ENCODE data around the gene CIAO2B.

DNA sequence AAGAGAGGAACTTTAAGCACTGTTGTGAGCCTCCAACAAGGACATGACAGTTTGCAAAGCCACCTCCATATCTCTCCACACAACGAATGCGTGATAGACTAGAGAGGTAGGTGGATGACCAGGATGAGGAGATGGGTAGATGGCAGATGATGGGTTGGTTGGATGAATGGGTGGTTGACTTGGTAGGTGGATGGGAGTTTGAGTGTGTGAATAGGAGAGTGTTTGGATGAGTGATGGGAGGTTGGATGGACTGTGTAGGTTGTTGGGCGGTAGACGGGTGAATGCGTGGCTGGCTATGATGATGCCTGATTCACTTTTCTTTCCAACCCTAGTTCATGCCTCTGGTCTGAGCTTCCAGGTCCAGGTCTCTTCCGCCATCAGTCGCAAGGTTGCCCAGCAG lies 19.7 kb downstream of the CIAO2B start:
- TF ChIP-seq CTCF (IDR thresholded peaks at IDR 0.05): no peak
- TF ChIP-seq POLR2A (IDR thresholded peaks at IDR 0.05): no peak

Data from testis (tissue), 2 donors.